ENCODE measurements around the gene FASLG.
"Not testable (repeated sequence)": the region's sequence is repeated elsewhere in the genome, so short reads cannot be mapped to it uniquely, and the experiment has no call there.

The FASLG gene

GRCh38 chr1:172680733-172681275 lies 21.9 kb downstream of the FASLG start:
- no peak for DNase-seq (ENCODE audit: low read depth)

GRCh38 chr1:172682812-172683211 lies 23.9 kb downstream of the FASLG start:
- DNase-seq (ENCODE audit: low read depth): no peak

DNA sequence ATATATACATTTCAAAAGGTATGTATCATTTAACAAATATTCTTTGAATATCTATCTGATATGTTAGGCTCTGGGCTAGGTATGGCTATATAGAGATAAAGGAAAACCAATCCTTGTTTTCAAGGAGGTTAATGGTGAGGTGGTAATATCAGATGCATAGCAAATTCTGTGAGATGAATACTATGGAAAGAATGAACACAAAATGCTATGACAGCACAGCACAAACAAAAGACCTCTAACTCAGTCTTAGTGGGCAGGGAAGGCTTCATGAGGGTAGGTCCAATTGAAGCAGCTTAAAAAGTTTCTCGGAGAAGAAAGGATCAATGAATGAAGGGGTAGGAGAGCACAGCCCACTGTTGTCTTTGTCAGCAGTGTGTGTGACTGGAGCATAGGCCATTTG lies 27.2 kb downstream of the FASLG start:
- DNase-seq (ENCODE audit: low read depth): no peak

DNA sequence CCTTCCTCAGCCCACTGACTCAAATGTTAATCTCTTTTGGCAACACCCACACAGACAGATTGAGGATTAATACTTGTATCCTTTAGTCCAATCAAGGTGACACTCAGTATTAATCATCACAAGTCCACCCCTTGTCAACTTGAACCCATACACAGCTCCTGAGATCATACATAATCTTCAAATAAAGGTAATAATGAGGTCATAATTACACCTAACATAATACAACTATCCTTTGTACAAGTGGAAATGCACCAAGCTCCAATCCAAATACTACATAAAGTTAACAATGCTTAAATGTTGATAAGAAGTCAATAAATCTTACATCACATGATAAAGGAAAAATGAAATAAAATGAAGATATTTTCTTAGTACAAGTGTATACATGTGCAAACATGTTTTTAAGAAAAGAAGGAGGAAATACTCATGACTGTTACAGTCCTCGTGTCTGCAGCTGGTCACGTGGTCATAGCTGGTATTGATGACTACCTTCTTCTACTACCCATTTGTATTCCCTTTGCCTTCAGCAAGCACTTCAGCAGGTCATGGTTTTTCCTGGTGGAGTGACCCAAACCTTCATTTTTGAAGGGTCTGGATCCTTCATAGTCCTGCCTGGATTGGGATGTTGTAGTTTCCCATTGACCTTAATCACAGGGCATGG lies 29.7 kb downstream of the FASLG start:
- DNase-seq (ENCODE audit: low read depth): not testable (repeated sequence)

- not testable (repeated sequence) for DNase-seq (ENCODE audit: low read depth)
These were observed 32.0 kb downstream of the FASLG start for GRCh38 chr1:172690925-172691324.

- DNase-seq (ENCODE audit: low read depth): no peak
These were observed 38.7 kb downstream of the FASLG start for GRCh38 chr1:172697534-172698002.

DNA sequence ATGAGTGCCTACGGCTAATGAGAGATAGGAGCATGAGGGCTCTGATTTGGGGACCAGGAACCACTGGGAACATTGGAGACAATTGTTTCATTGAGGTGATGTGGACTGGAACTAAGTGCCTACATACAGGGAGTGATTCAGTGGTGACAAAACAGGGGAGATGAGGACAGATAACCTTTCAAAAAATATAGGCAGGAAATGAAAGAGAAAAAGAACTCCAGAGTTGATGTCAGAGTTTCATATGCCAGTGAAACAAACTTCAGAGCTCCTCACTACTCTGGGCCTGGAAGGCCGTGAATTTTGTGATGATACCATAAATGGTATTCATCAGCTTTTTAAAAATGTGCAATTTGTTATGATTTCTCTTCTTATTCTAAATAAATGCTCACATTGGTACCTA lies 39.3 kb downstream of the FASLG start:
- DNase-seq (ENCODE audit: low read depth): no peak

DNA sequence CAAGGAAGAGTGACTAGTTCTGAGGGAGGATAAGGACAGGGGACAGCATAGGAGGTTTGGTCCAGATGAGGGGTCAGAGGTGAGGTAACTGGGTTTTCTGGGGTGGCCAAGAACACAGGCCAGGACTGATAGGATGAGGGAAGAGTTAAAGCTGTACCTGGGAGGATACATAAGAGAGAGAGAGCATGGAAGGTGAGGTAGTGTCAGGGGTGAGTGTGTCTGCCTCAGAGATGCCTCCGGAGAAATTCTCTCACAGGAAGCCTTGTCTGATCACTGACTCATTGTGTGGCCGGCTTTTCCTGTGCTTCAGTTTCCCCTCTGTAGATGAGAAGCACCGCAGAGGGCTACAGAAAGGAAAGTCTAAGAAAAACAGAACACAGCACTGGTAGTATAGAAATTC lies 40.2 kb downstream of the FASLG start:
- peak; percentile 56 for DNase-seq (ENCODE audit: low read depth)

- no peak for DNase-seq (ENCODE audit: low read depth)
These were observed 40.9 kb downstream of the FASLG start for GRCh38 chr1:172699695-172700227.

DNA sequence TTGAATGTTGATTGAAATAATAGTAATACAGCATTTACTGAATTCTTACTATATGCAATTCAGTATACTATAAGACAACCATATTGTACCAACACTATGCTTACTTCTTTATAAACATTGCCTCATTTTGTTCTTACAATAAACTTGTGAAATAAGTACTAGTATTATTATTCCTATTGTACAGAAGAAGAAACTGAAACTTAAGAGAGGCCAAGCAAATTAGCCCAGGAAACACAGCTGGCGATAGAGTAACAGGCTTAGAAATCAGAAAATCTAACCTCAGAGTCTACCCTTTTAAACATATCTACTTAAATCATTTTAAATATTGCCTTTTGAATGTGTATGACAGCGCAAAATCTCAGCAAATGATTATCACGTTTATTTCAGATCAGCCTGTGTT lies 41.7 kb downstream of the FASLG start:
- no peak for DNase-seq (ENCODE audit: low read depth)

GRCh38 chr1:172704001-172704400 lies 45.1 kb downstream of the FASLG start:
- DNase-seq (ENCODE audit: low read depth): no peak

GRCh38 chr1:172704420-172705210 lies 45.7 kb downstream of the FASLG start:
- no peak for DNase-seq (ENCODE audit: low read depth)

- DNase-seq (ENCODE audit: low read depth): peak; percentile 15
These were observed 49.5 kb downstream of the FASLG start for GRCh38 chr1:172708452-172708851.

DNA sequence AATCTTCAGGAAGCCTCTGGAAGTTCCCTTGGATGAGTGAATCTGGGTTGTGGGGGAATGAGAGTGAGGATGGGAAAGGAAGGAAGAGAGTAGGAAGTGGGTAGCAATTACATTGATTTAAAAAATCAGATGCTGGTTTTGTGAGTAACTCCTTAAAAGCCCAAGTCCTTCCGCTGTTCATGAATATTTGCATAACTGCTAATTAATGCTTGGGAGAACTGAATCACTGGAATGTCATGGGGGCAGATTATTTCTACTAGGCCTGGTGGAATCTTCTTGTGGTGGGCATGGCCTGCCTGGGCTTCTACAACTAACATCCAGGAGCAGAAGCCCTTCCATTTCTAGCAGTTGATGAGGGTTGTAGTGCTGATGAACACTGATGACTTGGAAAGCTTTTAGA lies 52.7 kb downstream of the FASLG start:
- no peak for DNase-seq (ENCODE audit: low read depth)

GRCh38 chr1:172713466-172713865 lies 54.6 kb downstream of the FASLG start:
- DNase-seq (ENCODE audit: low read depth): no peak

Data from activated T-helper 9 cell treated with anti-CD3 and anti-CD28 coated beads, Interleukin-2, amount 50 U/mL, for 16 hours (primary cell).